Colon (tissue), 2 donors: ENCODE results near the gene GALNT18.

Experiments used
- FAIRE-seq: peaks from 2 replicates; lab custom pipeline; 2012; peaks lifted over from hg19 to GRCh38; lab: Jason Lieb, UNC
- donor health status: control.
- donor health status: control.

GALNT18 gene

DNA sequence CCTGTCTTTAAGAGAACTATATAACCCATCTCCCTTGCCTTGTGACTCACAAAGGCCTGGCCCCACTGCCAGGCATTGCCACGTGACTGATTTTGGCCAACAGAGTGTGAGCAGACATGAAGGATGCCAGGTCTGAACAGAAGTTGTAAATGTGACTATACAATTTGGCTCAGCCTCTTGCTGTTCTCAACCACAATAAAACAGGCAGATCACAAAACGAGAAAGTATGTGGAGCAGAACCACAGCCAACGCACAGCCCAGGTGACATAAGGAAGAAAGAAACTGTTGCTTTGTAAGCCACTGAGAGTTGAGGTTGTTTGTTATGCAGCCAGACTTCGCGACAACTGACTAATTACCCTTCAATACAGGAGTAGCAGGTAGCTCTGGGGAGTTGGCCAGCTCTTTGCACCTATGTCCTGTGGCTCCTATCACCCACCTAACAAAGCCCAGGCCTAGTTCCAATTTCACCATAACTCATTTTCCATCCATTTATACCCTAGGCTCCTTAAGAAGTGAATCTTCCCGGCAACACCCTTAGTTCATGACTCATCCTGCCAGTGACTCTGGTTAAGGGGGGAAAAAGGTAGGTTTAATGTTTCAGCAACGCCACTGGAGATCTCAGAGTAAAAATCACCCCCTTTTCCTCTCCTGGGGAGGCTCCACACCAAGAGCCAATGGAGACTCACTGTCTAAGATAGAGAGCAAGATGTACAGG is 53.7 kb downstream of the GALNT18 start:
- no peak for FAIRE-seq

DNA sequence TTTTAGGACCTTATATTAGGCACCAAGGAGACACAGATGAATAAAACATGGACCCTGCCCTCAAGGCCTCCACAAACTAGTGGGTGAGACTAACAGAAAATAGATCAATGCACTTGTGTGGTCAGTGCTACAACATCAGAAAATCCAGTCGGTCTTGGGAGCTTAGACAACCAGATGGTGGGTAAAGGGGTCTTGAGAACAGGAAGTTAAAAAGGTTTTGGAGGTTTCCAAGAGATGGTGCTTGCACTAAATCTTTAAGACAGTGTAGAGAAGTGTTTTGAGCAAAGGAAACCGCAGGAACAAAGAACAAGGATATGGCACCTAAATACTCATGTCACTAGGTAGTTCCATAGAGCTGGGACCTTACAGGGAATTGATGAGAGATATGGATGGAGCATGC is 56.2 kb downstream of the GALNT18 start:
- no peak for FAIRE-seq

DNA sequence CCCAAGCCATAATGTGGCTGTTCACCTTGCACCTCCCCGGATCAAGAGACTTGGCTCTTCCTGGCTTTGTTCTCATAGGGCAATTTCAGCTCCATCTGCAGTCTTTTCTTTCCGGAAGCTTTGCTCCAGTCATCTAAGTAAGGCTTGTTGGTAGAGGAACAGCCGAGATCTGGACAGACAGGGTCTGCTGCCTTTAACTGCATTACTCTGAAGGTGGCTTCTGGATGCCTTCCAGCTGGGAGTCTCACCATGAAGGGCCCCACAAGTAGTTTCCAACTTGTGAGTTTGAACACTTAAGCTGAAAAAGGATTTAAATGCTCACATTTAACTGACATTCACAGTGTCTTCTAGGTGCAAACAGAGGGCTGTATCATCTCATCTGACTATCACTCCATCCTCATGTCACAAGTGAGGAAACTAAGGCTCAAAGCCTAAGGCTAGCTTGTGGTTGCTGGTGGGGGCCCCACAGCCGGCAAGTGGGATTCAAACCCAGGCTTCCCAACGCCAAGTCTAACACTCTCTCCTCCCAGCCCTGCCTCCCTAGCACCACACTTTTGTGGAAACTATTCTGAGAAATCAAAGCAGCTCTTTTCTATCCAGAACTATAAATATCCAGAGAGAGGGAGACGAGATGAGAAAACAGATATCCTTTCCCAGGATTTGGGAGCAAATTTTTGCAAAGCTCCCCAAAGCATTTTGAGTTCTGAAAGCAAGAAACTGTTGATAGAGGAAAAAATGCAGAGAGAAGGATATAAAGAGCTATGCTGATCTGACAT is 58.4 kb downstream of the GALNT18 start:
- FAIRE-seq, result no peak

DNA sequence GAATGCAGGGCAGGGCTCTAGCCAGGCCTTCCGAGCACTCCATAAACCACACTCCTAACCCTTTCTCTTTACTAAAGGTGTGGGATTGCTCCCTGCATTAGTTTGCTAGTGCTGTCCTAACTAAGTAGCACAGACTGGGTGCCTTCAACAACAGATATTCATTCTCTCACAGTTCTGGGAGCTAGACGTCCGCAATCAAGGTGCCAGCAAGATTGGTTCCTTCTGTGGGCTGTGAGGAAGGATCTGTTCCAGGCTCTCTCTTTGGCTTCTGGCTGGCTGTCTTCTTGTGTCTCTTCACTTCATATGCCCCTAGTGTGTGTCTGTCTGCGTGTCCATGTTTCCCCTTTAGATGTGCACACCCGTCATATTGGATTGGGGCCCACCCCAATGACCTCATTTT is 59.8 kb downstream of the GALNT18 start:
- no peak for FAIRE-seq

DNA sequence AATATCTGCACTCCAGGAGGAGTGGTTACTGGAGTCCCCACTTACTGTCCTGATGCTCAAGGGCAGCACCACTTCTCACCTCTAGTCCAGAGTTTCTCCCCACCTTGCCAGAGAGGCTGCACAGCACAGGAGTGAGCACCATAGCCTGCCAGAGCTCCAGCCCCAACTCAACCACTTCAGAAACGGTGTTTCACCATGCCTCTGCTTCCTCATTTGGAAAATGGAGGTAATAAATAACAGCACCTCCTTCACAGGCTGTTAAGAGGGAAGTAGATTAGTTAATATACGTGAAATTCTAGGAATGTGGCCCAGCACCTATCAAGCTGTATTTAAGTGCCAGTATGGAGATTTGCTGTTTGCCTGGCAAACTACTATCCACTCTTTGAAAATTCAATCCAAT is 63.0 kb downstream of the GALNT18 start:
- no peak for FAIRE-seq

DNA sequence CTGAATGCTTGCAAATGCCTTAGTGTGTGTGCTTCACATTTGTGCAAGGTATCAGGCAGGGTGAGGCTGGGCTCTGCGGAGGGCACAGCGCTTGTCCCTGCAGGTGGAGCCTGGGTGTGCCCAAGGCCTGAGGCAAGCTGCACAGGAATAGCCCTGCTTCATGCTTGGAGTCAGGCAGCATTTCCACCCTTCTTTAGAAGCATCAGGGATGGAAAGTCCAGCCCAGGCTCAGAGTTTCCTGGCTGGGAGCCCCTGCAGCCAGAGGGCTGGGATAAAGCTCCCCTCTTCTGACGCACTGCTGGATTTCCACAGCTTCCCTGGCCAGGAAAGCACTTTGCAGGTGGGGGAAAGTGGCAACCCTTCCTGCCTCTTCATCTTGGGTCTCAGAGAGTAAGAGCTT is 63.4 kb downstream of the GALNT18 start:
- no peak for FAIRE-seq

DNA sequence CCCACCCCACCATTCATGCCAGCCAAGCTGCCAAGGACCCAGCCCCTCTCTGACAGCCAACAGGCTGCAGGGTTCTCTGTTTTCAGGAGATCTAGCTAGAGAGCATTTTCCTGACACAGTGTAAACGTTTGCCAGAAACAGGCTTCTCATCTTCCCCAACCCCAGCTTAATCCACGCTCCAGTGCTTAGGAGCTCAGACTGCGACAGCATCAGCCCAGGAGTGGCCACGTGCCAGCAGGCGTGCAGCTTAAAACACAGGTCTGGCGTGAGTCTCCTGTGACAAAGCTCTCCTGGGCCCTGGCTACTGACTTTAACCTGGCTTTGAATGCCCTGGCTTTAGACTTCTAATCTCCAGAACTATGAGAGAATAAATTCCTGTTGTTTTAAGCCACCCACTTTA is 66.6 kb downstream of the GALNT18 start:
- FAIRE-seq, result no peak

DNA sequence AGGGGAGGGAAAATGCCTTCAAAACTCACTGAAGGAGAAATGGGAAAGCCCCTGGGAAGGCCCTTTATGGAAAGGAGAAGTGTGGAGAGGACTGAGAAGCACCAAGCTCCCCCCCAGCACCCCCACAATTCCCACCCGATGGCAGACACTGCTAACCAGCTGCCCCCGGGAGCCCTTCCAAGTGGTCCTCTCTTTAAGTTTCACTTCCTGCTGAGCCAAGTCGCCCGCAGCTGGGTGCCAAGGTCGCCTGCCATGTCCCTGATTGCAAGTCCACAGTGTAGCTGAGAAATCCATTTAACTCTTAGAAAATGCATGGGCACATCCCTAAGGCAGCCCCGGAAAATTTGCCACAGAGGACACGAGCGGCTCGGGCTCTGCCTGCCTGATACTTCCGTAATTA is 68.2 kb downstream of the GALNT18 start:
- FAIRE-seq, result no peak

DNA sequence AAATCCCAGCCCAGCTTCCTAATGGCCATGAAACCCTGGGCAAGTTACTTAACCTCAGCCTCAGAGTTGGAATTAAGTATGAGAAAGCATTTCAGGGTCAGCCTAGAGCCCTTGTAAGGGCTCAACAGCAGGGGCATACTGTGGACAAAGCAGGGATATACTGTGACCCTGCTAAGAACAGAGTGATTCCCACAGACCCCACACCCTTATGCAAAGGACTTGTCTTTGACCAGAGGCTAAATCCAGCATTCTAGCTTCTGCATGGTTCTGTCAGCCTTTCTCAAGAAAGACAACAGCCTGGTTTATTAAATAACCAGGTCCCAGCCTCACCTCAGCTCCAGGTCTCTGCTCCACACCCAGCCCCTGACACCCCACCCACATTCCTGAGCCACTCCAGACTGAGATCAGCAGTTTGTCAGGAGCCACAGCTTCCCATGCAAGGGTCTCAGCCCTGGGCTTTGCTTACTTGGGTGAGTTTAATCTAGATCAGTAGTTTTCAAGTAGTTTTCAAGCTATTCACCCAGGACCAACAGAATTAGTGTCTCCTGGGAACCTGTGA is 69.2 kb downstream of the GALNT18 start:
- no peak for FAIRE-seq

DNA sequence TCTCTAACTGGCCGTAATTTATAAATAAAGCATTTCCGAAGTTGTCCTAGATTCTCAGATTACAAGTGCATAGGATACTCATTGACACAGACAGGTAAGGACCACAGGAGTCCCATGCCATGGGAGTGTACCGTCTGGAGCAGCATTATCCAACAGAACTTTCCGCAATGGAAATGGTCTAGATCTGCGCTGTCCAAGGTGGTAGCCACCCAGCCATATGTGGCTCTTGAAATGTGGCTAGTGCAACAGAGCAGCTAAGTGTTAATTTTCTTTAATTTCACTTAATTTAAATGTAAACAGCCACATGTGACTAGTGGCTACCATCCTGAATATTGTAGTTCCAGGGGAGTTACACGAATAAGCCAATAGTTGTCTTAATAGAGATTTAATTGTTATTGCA is 71.3 kb downstream of the GALNT18 start:
- no peak for FAIRE-seq

DNA sequence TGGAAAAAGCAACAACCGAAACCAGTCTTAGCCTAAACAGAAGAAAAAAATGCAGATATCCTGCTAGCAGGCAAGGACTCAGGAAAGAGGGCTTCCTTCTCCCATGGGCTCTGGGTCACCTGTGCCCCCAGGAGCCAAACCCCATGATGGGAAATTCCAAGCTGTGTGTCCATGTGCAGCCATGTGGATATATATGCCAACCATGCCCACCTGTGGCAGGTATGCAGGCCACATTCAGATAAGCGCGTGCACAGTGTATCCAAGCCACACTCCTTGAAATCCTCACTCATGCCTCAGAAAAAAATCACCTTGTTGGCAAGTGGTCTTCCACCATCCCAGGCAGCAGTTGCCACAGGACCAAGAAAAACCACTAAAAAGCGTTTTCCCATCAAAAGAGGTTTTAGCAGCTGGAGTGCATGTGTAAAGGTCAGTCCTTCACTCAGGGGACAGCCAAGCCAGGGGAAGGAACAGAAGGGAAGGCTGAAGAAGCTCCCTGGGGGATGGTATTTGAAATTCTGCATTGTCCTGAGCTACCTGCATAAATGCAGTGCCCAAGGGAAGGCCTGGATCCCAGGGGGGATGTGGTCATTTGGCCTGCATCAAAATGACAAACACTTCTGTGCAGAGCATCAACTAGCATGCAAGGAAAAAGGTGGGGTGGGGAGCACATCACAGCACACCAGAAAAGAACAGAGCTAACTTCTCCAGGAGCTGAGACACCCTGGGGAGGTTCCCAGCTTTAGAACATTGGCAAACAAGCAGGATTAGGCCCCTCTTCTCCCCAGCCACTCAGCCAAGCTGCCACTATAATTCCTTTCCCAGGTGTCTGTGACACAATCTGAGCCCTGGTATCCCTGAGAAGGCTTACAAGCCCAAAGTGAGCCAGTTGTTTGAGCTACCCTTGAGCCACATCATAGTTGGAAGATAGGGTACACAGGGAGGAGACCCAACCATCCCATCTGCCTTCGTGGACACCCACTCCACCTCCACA is 76.2 kb downstream of the GALNT18 start:
- no peak for FAIRE-seq

DNA sequence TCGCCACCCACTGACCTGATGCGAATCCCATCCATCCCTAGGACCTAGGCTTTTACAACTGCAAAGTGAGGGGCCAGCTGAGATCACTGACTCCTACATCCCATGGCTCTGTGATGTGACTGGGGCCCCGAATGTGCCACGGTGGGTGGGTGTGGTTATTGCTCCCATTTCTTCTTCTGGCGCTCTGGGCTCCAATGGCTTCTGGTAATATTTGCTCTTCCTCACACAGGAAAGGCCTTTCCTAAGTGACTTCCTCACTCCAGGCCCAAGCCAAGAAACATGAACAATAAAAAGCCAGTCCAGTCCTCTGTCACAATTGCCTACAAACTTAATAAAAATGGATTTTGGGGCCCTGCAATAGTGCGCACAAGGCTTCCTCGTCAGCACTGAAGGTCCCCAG is 78.1 kb downstream of the GALNT18 start:
- FAIRE-seq, result no peak

DNA sequence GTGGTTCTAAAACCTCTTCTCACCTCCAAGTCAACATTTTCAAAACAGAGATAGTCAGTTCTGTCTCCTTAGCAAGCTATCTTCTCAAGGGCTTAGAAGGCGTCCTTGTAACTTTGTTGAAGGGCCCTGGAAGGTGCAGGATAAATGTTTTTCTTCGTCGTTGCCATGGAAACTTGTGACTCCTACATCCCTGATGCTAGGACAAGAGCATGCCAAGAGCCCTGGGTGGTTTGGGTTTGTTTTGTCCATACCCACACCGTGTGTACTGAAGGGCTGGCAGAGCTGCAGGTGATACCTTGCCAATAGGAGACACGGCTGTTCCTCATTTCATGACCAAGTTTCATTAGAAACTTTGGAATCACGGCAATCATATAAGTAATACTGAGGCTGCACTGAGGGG is 81.6 kb downstream of the GALNT18 start:
- FAIRE-seq, result no peak

DNA sequence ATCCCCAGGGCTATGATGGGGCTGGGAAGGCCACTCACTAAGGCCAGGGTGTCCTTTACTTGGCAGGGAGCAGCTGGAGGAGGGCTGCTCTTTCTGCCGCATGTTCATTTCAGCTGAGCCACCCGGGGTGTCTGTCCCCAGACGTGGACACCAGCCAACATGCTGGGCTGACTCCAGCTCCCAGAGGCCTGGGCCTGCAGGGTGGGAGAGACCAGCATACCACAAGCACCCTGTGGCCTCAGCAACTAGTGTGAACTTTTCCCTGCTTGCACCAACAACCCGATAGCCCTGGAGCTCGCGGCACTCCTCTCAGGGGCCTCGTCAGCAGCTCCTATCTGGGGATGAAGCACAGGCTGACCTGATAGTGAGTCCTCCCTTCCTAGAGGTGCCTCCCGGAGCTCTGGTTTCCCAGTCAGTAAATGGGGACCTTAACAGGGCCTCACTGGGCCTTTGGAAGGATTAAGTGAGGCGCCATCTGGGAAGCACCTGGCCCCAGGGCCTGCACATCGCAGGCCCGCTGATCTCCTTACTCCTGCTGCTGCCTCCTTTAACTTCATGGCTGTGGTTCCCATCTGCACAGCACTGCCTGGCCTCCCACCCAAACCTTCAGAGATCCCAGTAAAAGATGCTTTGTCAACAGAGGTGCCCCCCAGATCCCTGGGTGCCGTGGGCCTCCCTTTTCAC is 83.4 kb downstream of the GALNT18 start:
- FAIRE-seq, result no peak

DNA sequence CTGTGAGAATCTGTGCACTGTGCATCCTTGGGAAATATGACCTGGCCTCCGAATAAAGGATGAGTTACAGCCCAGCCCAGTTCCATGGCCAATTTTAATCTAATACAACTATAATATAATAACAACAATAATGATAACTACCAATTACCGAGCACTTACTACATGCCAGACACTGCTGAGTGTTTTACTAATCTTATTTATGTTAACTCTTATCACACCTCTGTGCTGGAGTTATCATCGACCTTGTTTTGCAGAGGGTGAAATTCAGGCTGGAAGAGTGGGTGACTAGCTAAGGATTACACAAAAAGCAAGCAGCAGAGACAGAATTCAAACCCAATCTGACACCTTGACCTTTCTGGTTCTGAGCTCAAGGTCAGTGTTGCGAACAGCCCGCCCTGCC is 83.9 kb downstream of the GALNT18 start:
- FAIRE-seq, result no peak

DNA sequence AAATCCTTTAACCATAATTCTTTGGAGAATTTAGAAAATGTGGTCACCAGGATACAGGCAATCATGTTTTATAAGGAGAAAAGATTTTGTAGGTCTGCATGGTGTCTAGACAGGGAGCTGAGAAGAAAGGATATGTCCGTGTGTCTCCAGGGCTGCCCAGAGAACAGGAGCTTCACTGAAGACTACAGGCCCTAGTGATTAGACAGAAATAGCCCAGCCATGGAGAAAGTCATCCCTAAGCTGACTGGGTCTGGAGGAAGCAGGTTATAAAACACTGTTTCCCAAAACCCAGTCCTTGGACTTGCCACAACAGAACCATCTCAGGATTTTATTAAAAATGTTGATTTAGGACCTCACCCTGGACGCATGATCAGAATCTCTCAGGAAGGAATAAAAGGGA is 84.4 kb downstream of the GALNT18 start:
- no peak for FAIRE-seq

DNA sequence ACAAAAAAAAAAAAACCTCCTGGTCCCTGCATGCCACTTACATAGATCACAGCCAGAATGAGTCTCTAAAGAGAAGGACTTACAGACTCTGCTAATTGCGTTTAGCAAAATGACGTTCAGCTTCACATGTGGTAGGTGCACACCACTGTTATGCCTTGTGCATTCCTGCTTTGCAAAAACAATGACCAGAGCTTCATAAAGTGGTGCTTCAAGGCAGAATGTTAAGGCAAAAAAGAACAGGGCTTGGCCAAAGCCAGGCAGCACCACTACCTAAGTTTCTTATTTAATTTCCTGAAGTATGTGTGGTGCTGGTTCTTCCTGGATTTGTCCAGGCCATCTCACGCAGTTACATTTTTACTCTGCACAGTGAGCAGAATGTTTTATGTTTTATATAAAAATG is 85.2 kb downstream of the GALNT18 start:
- FAIRE-seq, result no peak

DNA sequence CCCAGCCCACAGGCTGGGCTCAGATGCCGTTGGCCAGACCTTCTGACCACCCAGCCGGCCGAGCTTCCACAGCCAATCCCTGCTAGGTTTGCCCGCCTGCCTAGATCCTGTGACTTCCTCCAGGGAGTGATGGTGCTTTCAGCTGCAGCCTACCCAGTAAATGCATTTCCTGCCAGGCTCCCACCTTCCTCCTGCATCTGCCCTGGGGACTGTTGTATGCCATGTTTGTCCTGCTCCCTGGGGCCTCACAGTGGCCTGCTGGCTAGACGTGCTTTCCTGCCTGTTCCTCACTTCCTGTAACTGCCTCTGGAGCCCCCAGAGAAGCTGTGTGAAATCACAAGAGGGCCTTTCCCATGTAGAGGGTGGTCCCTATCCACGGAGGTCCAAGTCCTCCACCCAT is 86.2 kb downstream of the GALNT18 start:
- no peak for FAIRE-seq

DNA sequence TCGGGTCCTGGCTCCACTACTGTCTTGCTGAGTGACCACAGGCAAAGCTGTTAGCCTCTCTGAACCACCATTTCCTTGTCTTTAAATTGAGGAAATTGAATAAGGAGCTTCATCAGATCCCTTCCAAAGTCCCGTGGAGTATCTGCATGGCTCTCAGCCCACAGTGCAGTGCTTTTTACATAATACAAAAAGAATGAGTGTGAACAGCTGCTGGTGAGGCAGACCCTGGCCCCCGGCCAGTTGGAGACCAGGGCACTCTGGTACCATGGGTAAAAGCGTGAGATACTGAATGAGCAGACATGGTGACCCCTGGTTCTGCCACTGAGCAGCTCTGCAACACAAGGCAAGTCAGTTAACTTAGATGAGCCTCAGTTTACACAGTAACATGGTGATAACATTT is 86.8 kb downstream of the GALNT18 start:
- FAIRE-seq, result no peak

DNA sequence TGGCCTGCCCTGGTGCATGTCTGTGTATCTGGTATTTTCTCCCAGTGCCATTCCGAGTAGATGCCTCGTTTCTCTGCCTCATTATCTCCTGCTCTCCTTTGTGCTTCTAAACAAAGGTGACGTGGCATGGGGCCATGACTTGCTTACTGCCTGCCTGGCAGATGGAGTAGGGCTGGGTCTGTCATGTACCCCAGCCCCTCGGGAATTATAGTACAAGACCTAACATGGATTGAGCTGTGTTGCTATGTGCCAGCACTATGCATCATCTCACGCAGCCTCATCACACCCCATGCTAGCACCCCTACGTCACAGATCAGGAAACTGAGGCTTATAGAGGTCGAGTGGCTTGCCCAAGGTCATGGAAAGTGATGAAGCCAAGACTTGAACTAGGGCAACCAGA is 88.1 kb downstream of the GALNT18 start:
- FAIRE-seq, result no peak

DNA sequence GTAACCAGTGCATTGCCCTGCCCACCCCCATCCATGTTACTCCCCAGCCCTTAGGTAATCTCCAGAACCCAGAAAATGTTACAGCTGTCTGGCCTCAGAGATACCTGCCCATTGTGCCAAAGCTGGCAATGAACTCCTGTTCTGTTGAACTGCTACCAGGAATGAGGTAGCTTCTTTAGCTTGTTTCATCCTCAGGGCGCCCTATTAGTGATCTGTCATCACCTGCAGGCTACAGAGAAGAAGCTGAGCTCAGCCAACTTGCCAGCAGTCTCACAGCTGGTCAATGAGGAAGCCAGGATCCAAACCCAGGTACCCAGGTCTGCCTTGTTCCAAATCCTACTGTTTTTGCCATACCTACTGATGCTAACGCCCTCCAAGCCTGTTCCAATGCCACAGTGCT is 88.7 kb downstream of the GALNT18 start:
- no peak for FAIRE-seq

DNA sequence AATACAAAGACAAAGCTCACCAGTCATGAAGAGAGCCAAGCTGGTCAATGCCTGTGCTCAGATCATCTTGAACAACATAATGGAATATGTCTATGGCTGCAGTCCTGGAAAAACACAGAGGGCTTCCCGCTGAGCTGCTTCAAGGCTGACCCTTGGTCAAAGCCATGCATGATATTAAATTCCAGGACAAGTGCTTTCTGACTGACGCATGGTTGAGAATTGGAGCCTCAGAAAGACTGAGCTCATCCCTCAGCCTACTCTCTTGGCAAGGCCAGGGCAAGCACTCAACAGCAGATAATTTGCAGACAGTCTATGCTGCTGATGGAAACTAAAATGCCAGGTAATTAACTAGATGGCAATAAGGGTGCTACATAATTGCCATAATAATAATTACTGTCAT is 89.2 kb downstream of the GALNT18 start:
- FAIRE-seq, result no peak
